CD4-positive, alpha-beta T cell treated with Interleukin-17A for 1 hour (primary cell): ENCODE results near the gene SRRD.

Source experiments
- DNase-seq: peaks from one replicate; pipeline ENCODE4 v3.0.0-alpha.2; 2020

SRRD gene

GRCh38 chr22:26453812-26454500 lies 29.7 kb upstream of the SRRD start:
- DNase-seq: no peak

GRCh38 chr22:26457661-26458272 lies 25.9 kb upstream of the SRRD start:
- no peak for DNase-seq

GRCh38 chr22:26460202-26460601 lies 23.5 kb upstream of the SRRD start:
- DNase-seq: no peak

GRCh38 chr22:26461188-26461810 lies 22.4 kb upstream of the SRRD start:
- DNase-seq: peak; percentile 30

- DNase-seq: no peak
Observed at GRCh38 chr22:26462051-26462450, 21.6 kb upstream of the SRRD start.

- no peak for DNase-seq
Observed at GRCh38 chr22:26462641-26463040, 21.0 kb upstream of the SRRD start.

- no peak for DNase-seq
Observed at GRCh38 chr22:26463101-26463661, 20.5 kb upstream of the SRRD start.

- no peak for DNase-seq
Observed at GRCh38 chr22:26463688-26464087, 20.0 kb upstream of the SRRD start.

- DNase-seq: no peak
Observed at GRCh38 chr22:26464312-26464711, 19.4 kb upstream of the SRRD start.

GRCh38 chr22:26466196-26466595 lies 17.5 kb upstream of the SRRD start:
- no peak for DNase-seq

GRCh38 chr22:26470807-26471206 lies 12.9 kb upstream of the SRRD start:
- no peak for DNase-seq

- no peak for DNase-seq
Observed at GRCh38 chr22:26471522-26471921, 12.2 kb upstream of the SRRD start.

GRCh38 chr22:26474682-26475081 lies 9.0 kb upstream of the SRRD start:
- DNase-seq: no peak

- DNase-seq: no peak
Observed at GRCh38 chr22:26476705-26477340, 6.9 kb upstream of the SRRD start.

GRCh38 chr22:26477341-26477731 lies 6.3 kb upstream of the SRRD start:
- no peak for DNase-seq

- no peak for DNase-seq
Observed at GRCh38 chr22:26479043-26479791, 4.5 kb upstream of the SRRD start.

GRCh38 chr22:26479792-26480610 lies 3.7 kb upstream of the SRRD start:
- DNase-seq: no peak

GRCh38 chr22:26480611-26480932 lies 3.1 kb upstream of the SRRD start:
- DNase-seq: no peak

GRCh38 chr22:26481112-26481693 lies 2.5 kb upstream of the SRRD start:
- DNase-seq: no peak

GRCh38 chr22:26481694-26482093 lies 2.0 kb upstream of the SRRD start:
- no peak for DNase-seq

- peak; percentile 18 for DNase-seq
Observed at GRCh38 chr22:26482161-26482560, 1.5 kb upstream of the SRRD start.

- DNase-seq: no peak
Observed at GRCh38 chr22:26483043-26483438, 636 bp upstream of the SRRD start.
